DOHH2 (cell line): ENCODE results near the gene PRKCE.

Experiments used
- CTCF ChIP-seq: fragments of 200-600 bp; sonication (generic); IDR thresholded peaks from one replicate; pipeline ENCODE4 v1.5.1; 2014; ENCODE audit warnings: antibody characterized with exemption, mild to moderate bottlenecking, low read depth, low read length; ENCODE audit not compliant: poor library complexity, severe bottlenecking
- EZH2phosphoT487 ChIP-seq: fragments of 200-600 bp; sonication (generic); IDR thresholded peaks from 2 replicates; pipeline ENCODE4 v1.6.1; 2017; ENCODE audit warnings: borderline replicate concordance, mild to moderate bottlenecking, antibody characterized with exemption, low read length, moderate library complexity, mixed read lengths

- TF ChIP-seq CTCF = no peak
- no peak for TF ChIP-seq EZH2phosphoT487
Observed at GRCh38 chr2:45746888-45747287, 95.4 kb downstream of the PRKCE start.
